Nucleus accumbens (tissue), 56 donors: Measurements from ENCODE around the gene CHRNA10.
"Not testable (repeated sequence)": the region's sequence is repeated elsewhere in the genome, so short reads cannot be mapped to it uniquely, and the experiment has no call there.

Experiments used
- DNase-seq, 56 donors: peaks; one replicate each; lab custom pipeline; 2025; lab: John Stamatoyannopoulos, UW

Gene CHRNA10

DNA sequence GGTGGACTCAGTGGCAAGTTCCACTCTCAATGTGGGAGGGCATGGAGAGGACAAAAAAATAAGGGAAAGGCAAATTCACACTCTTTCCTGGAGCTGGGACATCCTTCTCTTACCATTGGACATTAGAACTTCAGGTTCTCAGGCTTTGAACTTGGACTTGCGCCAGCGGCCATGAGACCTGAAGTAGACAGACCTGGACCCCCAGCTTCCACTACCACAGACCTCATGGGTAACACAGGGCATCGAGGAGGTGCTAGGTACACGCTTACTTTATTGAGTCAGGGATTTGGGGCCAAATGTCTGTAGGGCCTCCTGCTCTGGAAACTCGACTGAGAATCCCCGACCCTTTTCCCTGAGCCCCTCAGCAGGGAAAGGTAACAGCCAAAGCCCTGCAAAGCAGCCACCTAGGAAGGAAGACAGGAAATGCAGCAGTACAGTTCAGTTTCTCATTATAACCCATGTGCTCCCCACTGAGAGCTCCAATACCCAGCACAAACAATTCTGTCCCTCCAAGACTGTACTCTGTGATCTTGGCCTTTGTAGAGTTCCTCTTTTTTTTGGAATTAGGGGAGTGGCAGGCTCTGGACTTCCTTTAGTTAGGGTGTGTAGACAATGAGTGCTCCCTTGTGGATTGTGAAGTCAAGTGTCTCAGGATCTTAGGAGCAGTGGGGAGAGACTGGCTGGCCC lies 5.7 kb downstream of the CHRNA10 start:
- no peak for DNase-seq

- DNase-seq, result no peak
Observed at GRCh38 chr11:3664032-3664630, 7.1 kb downstream of the CHRNA10 start.

DNA sequence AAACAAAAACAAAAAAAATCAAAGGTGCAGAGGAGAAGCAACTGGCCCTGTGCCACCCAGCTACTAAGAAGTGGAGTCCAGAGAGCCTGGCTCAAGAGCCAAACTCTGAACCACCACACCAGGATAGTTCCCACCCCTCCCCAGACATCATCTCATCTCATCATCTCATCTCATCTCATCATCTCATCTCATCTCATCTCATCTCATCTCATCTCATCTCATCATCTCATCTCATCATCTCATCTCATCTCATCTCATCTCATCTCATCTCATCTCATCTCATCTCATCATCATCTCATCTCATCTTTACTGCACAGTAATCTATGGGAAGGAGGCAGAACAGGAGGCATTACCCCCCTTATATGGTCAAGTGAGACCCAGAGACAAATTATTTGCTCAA lies 8.3 kb downstream of the CHRNA10 start:
- no peak for DNase-seq

DNA sequence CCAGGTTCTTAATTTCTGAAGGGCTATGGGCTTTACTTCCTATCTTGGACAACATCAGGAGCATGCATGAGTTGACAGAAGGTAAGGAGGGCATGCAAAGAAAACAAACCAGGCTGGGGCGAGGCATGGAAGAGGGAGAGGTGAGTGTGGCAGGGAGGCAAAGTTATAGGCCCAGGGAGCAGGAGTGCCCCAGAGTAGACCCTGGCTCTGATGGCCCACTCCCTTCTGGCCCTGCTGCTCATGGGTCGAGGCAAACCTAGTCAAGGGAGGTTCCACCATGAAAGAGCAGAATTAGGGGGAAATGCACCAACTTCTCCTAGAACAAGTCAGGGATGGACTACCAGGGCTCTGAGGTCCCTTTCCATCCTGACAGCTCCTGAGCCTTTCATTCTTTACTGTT lies 10.2 kb downstream of the CHRNA10 start:
- no peak for DNase-seq

GRCh38 chr11:3659595-3660515 lies 11.3 kb downstream of the CHRNA10 start:
- no peak for DNase-seq

DNA sequence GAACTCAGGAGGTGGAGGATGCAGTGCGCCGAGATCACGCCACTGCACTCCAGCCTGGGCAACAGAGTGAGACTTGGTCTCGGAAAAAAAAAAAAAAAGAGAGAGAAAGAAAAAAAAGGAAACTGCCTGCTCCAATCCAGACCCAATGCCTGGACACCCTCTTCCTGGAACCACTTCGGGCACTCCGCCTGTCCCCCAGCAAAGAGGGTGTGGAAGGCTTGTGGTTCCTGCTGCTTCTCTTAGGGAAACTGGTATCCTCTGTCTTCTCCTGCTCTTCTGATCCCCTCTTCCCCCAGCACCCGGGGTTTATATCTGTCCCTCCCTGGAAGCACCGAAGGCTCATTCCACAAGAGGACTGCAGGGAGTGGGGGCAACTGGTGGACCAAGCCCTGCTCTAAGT lies 12.9 kb downstream of the CHRNA10 start:
- no peak for DNase-seq

DNA sequence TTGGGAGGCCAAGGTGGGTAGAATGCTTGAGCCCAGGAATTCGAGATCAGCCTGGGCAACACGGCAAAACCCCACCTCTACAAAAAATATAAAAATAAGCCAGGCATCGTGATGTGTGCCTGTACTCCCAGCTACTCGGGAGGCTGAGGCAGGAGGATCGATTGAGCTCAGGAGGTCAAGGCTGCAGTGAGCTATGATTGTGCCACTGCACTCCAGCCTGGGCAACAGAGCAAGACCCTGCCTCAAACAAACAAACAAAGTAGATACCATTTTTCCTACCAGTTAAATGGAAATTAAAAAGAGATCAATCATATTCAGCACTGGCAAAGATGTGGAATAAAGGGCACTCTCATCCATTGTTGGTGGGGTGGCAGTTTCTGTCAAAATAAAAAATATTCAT lies 13.9 kb downstream of the CHRNA10 start:
- not testable (repeated sequence) for DNase-seq

DNA sequence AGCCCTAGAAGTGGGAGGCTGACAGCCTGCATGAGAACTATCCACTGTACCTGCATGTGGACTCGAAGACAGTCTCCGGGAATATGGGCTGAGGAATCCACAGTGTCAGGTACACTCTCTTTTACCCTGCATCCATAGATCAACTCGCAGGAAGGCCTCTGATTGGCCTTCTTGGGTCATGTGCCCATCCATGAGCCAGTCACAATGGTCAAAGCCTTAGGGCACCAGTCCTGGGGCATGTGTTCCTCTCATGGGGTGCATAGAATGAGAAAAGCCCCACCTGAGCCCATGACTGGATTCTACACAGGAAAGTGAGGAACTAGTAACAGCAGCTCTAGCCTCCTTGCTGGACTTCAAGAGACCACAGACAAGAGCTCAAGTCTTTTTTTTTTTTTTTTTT lies 15.6 kb downstream of the CHRNA10 start:
- DNase-seq, result no peak

DNA sequence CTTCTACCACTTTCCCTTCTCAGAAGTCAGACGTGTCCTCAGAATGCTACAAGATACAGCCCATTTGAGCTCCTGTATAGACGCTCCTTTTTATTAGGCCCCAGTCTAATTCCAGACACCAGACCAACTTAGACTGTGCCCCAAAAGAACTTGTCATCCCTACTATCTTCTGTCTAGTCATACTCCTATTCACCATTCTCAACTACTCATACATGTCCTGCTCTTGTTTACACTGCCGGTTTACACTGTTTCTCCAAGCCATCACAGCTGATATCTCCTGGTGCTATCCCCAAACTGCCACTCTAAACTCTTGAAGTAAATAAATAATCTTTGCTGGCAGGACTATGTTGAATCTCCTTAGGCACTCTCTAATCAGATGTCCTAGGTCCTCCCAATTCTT lies 18.7 kb downstream of the CHRNA10 start:
- not testable (repeated sequence) for DNase-seq

DNA sequence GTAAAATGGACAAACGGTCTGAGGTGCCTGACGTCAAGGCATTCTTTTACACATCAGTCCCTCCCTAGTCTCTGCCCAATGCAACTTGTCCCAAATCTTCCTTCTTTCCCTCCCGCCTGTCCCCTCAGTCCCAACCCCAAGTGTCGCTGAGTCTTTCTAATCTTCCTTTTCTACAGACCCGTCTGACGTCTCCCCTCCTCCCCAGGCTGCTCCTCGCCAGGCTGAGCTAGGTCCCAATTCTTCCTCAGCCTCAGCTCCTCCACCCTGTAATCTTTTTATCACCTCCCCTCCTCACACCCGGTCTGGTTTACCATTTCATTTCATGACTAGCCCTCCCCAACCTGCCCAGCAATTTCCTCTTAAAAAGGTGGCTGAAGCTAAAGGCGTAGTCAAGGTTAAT lies 21.8 kb downstream of the CHRNA10 start:
- DNase-seq, result not testable (repeated sequence)

DNA sequence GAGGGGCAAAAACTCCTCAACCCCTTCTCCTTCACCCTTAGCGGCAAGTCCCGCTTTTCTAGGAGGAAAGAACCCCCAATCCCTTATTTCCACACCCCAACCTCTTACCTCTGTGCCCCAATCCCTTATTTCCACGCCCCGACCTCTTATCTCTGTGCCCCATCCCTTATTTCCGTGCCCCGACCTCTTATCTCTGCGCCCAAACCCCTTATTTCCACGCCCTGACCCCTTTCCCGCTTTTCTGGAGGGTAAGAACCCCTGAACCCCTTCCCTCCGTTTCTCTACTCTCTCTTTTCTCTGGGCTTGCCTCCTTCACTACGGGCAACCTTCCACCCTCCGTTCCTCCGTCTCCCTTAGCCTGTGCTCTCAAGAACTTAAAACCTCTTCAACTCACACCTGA lies 22.3 kb downstream of the CHRNA10 start:
- not testable (repeated sequence) for DNase-seq

DNA sequence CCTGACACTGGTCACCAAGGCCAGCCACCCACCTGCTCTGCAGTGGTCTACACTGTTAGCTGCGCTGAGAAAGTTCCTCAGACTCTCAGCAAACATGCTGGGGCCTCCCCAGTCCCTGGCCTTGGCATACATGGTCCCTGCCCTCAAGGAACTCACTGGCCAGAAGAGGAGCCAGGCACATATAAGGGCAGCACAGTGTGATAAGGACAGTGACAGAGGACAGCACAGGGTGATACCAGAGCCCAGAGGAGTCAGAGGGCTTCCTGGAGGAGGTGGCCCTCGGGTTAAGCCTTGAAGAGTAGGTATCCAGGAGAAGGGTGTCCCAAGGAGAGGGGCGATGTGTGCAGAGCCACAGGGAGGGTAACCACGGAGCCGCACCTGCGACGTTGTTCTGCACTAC lies 25.6 kb downstream of the CHRNA10 start:
- no peak for DNase-seq

GRCh38 chr11:3644817-3645235 lies 26.4 kb downstream of the CHRNA10 start, which contains the start of gene ART1:
Gene ART1 (plus strand): TSS chr11:3645128. CDS start chr11:3659214, 14,086 bp downstream.
- DNase-seq, result peak in 1 of 56 donors; percentile 2

- DNase-seq, result not testable (repeated sequence)
Observed at GRCh38 chr11:3643102-3643546, 28.1 kb downstream of the CHRNA10 start.

DNA sequence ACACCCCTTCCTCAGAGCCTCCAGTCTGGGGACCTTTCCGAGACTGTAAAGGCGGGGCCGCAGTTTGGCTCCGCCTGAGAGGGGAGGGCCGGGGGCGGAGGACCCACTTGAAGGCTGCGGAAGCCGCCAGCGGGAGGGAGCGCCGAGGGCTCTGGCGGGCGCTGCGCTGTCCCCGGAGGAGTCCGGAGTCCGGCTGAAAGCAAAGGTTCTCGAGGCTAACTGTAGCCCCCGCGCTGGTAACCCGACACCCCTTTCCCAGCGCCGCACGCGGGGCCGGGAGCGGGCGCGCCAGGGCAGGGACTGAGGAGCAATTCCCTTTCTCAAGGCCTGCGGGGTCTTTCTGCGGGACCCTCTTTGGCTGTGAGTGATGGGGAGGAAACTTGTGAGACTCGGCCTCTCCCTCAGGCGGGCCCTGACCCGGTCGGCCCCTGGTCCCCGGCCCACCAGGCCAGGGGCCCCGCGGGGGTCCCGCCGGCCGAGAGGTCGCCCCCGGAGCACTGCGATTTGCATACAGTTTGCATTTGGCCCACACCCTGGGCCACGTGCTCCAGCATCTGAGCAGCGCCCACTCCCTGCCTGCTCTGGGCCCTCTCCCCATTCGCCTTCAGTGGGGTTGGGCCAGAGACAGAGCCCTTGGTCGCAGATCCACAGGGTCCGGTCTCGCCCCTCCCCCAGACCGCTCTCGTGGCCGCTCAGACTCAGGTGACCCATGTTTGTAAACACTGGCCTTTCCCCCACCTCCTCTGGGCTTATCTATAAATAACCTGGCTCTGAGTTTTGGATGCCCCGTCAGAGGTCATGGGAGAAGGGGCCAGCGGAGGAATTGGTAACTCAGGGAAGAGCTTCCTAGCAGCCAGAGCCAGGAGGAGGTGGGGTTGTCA lies 28.9 kb downstream of the CHRNA10 start:
- peak in 15 of 56 donors; percentile 2 to 73 (median 18) for DNase-seq

DNA sequence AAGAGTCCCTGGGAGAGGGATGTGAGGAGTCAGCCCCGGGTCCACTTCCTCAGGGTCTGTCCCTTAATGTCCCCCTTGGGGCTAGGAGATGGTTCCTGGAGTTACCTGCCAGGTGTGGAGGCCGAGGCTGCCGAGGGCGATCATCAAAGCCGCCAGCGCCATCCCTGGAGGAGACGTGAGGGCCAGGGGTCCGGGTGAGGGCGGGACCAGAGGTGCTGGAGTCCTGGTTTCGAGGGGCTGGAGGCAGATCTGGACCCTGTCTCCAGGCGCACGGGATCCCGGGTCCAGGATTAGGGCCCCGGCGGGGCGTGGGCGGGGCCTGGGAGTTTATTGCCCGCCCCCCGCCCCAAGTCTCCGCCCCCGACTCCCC lies 29.5 kb downstream of the CHRNA10 start, which contains the start of gene ART5:
Gene ART5, minus strand, starts transcription at position 292 of the 370 bp plus-strand sequence. Its CDS starts 130 bp downstream, at position 162.
- DNase-seq, result no peak

DNA sequence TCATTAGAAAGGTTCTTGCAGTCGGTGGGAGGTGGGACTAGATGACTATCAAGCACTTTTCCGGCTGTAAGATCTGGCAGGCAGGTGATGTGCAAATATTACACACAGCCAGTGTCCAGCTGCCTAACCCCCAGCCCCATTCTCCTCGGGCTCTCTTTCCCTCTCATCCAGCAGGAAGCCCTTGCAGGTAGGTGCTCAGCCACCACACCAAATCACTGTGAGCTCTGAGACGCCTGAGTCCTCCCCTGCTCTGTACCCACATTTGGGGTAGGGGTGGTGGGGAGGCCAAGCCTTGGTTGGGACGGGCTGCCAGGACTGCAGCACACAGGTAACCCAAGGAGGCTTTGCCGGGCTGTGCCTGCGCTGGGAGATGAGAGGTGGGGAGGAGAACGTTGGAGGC lies 30.0 kb downstream of the CHRNA10 start:
- no peak for DNase-seq

GRCh38 chr11:3639841-3640240 lies 31.3 kb downstream of the CHRNA10 start:
- DNase-seq, result no peak

DNA sequence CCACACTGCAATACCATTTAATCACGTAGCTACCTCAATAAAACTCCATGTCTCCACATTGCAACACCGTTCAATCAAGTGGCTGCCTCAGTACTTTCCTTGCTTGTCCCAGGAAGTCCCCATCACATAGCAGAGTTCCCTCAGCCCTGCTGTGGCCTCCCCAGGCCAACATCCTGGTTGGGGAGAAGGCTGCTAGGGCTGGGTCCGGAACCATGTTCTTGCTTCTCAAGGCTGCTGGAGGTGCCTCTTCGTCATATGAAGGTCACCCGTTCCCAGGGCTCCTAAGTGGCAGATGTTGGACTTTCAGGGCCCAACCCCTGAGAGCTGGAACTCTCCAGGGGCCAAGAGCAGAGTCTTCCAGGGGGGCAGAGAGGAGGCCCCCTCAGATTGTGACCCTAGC lies 32.7 kb downstream of the CHRNA10 start:
- DNase-seq, result no peak

GRCh38 chr11:3637201-3637600 lies 34.0 kb downstream of the CHRNA10 start:
- DNase-seq, result no peak
